NCI-H1092 treated with DMSO at 0.1 percent for 48 hours (cell line): Measurements from ENCODE around the gene BMPR1A.
"Not testable (repeated sequence)": the region's sequence is repeated elsewhere in the genome, so short reads cannot be mapped to it uniquely, and the experiment has no call there.

Experiments used
- DNase-seq: peaks from one replicate; lab custom pipeline; 2025; lab: John Stamatoyannopoulos, UW

BMPR1A gene

DNA sequence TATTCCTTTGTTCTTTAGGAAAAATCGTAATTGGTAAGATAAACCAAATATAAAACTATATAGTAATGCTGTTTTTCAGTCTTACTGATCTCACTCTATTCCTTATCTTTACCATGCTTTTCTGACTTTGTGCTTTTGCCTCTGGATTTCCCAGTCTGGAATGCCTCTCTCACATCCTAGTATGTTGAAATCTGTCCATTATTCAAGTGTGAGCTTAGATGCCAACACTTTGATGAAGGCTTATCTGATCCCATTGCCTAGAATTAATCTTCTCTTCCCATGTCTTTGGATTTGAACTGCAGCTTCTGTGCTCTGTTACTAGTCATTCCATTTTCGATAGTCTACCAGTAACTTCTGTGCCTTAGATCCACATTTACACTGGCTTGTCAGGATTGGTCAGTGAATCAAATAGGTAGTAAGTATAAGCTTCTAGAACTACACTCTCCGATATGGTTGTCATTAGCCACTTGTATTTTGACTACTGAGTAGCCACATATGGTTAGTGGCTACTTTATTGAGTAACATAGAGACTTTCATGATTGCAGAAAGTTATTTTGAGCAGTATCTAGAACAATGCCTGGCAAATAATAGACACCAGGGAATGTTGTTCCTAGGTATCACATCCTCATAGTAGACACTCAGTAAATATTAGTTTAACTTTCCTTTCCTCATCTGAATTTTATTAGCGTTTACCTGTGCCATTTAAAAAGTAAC lies 92.9 kb downstream of the BMPR1A start:
- no peak for DNase-seq

DNA sequence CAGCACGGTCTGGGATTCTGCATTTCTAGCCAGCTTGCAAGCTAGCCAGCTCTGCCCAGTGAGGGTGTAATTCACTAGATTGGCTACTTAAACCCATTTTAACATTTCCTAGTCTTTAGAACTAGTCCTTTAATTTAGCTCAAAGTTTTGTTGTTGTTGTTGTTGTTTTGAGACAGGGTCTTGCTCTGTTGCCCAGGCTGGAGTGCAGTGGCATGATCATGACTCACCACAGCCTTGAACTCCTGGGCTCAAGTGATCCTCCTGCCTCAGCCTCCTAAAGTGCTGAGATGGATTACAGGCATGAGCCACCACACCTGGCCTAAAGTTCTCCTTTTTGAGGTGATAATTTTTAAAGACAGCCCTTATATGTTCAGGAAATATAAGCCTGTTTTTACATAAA lies 94.1 kb downstream of the BMPR1A start:
- DNase-seq = no peak

DNA sequence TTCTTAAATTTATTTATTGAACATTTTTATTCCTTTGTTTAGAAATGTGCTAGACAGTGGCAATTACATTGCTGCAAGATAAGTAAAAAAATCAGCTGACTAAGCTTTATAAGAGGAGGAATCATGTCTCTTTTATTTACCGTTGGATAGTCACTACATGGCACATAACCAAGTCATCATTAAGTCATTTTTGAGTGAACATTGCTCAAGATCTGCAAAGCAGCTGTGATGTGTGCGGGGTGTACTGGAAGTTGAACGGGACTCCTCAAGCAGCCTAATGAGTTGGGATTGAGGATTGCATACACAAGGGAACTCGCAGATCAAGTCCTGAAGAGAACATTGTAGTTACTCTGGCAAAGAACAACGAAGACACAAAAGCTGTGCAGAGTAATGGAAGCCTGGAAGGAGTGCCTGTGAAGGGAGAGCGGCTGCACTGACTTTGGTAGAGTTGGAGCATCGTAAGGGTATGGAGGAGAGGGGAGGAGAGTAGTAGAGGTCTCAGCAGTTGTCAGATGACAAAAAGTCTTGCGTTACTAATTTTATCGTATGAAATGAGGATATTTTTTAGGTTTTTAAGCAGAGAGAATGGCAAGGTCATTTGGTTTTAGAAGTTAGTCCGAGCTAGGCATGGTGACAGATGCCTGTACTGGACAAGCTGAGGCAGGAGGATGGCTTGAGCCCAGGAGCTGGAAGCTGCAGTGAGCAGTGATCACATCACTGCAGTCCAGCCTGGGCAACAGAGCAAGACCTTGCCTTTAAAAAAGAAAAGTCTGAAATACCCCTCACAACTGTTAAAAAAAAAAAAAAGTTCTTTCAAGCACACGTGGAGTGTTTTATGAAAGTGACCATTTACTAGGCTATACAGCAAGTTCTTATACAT lies 95.1 kb downstream of the BMPR1A start:
- DNase-seq = no peak

DNA sequence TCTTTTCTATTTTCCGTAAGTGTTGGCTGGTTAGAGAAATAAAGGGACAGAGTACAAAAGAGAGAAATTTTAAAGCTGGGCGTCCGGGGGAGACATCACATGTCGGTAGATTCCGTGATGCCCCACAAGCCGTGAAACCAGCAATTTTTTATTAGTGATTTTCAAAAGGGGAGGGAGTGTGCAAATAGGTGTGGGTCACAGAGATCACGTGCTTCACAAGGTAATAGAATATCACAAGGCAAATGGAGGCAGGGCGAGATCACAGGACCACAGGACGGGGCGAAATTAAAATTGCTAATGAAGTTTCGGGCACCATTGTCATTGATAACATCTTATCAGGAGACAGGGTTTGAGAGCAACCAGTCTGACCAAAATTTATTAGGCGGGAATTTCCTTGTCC lies 97.2 kb downstream of the BMPR1A start:
- not testable (repeated sequence) for DNase-seq

DNA sequence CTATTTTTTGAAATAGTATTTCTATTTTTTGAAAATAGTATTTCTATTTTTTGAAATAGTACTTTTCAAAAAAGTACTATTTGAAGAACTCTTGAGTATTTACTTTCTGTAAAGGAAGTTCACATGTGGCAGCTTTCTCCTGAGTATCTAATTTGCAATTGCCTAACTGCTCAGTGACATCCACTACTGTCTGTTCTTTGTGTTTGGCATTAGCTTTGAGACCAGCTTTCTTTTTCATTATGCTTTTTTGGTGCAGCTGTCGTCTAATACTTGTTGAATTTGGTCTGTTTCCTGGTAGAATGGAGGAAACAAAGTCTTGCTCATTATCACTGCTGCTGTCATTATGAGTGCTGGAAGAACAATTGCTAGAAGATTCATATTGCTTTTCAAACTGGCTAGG lies 99.1 kb downstream of the BMPR1A start:
- DNase-seq = no peak

DNA sequence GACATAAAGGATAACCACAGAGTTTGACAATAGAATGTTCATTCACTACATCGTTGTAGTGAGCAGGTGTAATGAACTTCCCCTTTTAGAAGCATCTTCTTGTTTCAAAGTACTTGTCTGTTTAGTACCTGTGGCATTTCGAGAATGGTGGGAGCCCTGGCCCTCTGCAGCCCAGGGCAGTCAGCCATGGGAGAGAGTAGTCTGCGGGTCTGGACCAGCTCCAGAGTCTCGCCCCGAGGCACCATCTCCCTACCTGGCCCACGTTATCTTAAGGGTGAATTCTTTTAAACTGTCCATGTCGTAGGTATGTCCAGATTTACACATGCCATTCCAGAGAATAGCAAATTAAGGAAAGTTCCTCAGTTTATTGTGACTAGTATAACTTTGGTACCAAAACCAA lies 99.7 kb downstream of the BMPR1A start:
- no peak for DNase-seq

DNA sequence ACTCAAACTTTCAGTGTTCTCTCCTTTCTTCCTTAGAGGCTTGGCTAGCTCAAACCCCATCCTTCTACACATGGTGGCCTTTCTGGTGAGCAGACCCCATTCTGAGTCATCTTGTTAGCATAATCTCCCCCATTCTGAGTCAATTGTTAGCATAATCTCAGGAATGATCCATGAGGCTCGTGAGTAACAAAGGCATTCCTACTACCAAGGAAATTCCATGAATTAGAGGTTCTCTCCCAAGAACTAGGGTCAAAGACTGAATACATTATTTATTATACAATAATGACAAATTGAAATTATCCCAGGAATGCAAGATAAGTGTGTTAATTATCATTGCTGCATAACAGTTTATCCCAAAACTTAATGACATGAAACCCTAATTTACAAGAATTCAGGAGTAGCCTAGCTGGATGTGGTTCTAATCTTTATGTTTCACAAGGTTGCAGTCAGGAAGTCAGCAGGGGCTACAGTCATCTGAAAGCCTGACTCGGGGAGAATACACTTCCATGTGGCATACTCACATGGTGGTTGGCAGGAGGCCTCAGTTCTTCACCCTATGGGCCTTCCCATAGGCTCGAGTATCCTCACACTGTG lies 100.8 kb downstream of the BMPR1A start:
- DNase-seq = no peak

DNA sequence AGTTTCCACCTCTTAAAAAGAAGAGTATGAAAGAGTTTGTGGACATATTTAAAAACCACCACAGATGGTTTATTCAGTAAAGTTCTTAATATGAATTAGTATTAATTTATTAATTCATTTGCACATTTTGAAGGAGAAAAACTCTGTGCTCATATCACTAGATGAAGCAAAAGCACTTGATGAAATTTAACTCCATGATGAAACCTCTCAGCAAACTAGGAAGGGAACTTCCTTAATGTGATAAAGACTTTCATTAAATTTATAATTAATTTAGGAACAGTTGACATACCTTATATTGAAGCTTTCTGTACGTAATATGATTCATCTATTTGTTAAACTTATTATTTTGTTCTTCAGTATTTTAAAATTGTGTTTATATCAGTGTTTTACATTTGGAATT lies 101.6 kb downstream of the BMPR1A start:
- DNase-seq = no peak

DNA sequence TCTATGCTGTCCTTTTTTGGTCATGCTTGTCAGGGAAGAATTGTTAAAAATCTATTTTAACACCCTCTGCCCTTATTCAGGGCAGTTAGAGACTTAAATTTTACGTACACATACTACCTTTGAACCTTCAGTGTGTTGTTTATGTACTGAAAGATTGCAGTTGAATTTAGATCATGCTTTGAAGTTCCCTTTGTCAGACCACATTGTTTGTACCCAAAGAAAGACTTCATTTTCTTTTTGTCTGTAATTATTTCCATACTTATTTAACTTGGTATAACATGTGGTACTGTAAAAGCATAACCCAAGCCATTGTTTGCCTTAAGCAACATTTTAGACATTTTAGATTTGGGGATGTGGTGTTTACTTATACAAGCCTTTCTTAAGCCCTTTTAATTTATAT lies 104.9 kb downstream of the BMPR1A start:
- DNase-seq = no peak

DNA sequence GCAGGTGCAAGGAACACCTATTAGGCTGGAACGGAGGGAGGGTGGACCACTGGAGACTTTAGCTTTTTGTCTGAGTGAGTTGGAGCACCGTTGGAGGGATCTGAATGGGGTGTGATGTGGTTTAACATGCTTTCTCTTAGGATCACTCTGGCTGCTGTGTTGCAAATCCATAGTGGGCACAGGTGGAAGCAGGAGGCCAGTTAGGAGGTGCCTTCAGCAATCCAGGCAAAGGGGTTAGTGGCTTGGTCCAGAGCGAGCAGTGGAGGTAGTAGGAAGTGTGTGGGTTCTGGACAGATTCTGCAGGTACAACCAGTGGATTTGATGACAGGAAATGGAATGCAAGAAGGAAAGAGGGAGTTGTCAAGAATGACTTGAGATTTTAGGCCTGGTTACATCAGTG lies 106.0 kb downstream of the BMPR1A start:
- DNase-seq = no peak

DNA sequence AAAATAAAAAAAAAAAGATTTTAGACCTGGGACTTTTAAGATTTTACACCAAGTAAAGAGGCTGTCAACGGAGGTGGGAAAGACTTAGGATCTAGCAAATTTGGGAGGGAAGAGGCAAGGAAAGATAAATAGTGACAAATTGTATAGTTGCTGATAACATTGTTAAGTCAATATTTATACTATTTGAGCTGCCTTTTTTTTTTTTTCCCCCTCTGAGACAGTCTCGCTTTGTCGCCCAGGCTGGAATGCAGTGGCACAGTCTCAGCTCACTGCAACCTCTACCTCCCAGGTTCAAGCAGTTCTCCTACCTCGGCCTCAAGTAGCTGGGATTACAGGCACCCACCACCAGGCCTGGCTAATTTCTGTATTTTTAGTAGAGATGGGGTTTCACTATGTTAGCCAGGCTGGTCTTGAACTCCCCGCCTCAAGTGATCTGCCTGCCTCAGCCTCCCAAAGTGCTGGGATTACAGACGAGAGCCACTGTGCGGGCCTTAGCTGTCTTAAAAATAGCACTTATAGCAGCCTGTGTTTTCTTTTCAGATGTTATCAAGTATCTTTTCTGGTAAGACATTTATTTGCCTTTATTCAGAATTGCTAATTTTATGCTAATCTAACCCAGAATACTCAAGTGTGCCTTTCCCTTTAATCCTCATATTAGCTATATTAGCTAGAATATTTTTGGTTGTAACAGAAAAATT lies 106.5 kb downstream of the BMPR1A start:
- DNase-seq = no peak

DNA sequence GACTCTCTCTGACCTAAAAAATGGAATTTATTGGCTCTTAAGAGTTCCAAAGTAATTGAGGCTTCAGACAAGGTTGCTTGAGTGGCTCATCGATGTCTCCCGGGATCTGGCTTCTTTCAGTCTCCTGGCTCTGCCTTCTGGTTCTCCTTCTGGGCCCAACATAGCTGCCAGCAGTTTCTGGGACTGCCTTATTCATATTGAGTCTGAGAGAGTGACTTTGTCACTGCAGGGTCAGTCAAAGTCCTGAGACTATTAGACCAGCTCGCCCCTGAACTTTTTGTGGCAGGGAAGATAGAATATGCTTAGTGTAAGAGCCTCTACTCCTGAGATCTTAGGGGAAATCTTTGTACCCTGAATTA lies 107.0 kb downstream of the BMPR1A start:
- no peak for DNase-seq

DNA sequence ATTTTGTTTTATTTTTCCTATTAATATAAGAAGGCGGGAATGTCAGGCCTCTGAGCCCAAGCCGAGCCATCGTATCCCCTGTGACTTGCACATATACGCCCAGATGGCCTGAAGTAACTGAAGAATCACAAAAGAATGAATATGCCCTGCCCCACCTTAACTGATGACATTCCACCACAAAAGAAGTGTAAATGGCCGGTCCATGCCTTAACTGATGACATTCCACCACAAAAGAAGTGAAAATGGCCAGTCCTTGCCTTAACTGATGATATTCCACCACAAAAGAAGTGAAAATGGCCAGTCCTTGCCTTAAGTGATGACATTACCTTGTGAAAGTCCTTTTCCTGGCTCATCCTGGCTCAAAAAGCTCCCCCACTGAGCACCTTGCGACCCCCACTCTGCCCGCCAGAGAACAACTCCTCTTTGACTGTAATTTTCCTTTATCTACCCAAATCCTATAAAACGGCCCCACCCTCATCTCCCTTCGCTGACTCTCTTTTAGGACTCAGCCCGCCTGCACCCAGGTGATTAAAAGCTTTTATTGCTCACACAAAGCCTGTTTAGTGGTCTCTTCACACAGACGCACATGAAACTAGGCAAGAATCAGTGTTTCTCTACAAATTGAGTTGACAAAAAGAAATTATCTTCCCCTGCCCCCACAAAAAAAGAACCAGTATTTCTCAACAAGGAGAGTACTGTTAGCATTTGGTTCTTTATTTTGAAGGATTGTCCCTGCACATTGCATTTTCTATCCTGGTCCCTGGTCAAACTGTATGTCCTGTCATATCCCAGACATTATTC lies 108.8 kb downstream of the BMPR1A start:
- not testable (repeated sequence) for DNase-seq

DNA sequence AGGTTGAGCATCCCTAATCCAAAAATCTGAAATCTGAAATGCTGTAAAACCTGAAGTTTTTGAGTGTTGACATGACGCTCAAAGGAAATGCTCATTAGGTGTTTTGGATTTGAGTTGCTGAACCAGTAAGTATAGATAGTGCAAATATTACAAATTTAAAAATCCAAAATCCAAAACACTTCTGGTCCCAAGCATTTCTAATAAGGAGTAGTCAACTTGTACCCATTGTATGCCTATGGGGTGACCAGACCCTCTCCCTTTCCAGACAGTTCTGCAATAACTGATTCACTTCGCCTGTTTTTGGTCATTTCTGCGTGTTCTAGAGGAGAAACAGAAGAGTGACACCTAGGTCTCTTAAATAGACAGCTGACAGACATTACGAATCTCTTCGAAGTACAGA lies 110.7 kb downstream of the BMPR1A start:
- no peak for DNase-seq

DNA sequence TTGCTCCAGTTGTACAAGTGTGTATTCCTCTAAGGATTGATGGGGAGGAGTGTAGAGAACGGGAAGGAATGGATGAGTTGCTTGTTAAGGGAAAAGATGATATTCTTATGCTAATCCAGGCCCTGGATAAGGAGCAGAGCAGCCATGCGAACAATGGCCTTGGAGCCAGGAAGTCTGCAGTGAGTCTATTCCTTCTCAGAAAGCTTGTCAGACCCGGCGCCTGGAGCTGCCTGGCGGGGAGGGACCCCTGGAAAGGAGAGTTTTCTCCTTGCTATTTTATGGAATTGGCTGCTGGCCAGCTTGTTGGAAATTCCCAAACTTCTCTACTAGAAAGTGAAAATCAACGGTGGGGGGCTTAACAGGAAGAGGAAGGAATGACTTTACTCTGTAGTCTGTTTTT lies 111.9 kb downstream of the BMPR1A start:
- DNase-seq = no peak

DNA sequence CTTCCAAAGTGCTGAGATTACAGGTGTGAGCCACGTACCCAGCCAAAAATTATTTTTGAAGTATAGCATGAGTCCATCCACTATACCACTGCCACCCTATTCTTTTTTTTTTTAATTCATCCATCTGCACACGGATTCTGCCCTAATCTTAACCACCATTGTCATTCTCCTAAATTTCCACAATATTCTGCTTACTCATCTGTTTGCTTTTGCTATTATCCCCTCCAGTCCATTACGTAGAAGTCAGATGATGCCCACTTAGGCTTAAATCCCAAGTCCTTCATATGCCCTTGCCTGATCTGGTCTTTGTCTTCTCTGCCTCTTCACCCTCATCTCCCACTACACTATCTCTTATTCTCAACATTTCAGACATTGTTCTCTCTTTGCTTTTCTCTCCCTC lies 114.3 kb downstream of the BMPR1A start:
- DNase-seq = no peak

DNA sequence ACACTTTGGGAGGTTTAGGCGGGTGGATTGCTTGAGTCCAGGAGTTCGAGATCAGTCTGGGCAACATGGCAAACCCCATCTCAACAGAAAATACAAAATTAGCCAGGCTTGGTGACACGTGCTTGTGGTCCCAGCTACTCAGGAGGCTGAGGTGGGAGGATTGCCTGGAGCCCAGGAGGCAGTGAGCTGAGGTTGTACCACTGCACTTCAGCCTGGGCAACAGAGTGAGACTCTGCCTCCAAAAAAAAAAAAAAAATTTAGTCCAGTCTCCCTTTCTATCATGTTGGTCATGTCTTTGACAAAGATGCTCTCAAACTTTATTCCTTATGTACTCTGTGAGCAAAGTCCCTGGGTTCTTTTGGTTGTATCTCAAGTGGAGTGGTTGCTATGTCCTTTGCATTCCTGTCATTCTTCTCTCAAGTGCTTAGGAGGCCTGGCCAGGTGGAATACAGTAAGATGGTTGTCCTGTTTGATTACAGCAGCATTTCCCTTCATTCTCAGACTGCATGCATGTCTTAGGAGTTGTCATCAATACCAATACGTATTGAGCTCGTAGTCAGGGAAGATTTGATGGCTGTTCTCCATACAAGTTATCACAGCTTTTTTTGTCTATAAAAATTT lies 115.3 kb downstream of the BMPR1A start:
- no peak for DNase-seq

DNA sequence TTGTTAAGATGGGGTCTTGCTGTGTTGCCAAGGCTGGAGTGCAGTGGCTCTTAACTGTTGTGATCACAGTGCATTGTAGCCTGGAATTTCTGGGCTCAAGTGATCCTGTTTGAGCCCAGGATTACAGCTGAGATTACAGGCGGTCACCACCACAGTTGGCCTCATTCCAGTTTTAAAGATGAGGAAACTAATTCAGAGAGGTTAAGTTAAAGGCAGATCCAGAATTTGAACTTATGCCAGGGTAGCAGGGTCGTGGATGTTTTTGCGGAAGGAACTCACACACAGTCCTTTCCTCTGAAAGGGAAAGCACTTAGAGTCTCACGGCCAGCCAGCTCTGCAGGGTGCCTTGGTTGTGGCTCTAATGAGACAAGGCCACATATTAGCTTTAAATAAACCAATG lies 116.3 kb downstream of the BMPR1A start:
- no peak for DNase-seq

DNA sequence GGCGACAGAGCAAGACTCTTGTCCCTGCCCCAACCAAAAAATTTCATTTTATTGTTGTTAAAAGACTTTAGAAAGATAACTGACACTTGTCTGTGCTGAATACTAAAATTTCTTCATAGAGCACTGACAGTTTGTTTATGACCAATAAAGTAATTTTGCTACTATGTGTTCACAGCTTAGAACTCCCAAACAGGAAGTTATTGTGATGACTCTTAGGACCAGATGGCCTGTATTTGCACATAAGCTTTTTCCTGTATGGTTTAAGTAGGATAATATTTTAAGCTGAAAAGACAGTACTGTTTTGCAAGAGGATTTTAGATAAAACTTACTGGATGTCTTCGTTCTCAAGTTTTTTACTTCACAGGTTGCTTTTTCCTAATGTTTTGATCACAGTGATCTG lies 120.3 kb downstream of the BMPR1A start:
- DNase-seq = no peak

DNA sequence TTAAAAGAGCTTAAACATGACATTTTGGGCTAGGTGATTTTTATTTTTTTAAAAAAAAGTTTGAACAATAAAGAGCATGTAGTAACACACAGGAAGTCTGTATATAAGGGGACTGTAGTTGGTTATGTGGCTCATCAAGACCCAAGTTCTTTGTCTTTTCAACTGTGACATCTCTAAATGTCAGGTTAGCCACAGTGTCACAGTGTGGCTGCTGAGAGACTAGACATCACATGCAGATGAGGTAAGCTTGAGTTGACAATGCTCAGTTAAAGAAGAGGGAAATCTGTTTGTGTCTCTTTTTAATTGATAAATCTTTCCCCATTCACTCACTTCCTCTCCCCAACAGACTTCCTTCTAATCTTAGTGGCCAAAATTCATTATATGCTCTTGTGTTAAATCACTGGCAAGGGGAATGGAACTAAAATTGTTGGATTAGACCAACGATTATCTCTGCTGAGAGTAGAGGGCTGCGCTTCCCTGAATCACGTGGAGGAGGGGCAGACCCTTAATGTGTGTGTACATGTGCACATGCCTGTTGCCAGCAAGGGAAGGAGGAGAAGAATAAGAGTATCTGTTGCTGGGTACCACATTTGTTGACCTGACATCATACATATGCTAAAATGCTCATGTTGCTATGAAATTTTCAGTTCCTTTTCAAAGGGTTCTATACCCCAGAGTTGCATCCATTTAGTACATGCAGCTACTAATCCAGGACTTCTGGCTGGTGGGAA lies 122.7 kb downstream of the BMPR1A start:
- DNase-seq = no peak

DNA sequence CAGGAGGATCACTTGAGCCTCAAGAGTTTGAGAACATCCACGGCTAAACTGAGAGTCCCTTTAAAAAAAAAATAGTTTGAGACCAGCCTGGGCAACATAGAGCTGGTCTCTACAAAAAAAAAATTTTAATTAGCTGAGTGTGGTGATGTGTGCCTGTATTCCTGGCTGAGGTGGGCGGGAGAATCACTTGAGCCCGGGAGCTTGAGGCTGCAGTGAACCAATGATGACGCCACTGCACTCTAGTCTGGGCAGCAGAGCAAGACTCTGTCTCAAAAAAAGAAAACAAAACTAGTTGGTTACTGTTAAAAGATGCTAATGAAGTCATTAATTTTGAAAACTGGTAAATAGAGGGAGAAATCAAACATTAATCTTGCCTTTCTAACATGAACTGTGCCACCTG lies 124.6 kb downstream of the BMPR1A start:
- no peak for DNase-seq
